Measurements from ENCODE around the gene SPRR4.
"Not testable (repeated sequence)": the region's sequence is repeated elsewhere in the genome, so short reads cannot be mapped to it uniquely, and the experiment has no call there.

Gene SPRR4

DNA sequence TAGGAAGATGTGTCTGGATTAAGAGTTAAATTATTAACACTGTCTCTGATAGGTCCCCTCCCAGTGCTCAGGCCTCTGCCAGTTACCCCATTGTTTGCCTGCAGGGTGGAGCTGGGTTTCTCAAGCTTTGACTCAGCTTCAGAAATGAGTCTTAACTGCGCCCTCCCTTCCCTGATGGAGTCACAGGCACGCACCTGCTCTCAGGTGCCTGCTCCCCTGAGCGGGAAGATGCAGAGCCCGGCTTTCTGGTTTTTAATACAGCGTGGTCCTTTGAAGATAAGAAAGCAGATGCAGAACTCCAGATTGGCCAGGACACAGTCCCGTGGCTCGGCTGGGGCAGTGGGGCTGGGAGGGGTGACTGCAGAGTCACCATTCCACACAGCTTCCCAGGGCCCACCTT lies 3.2 kb upstream of the SPRR4 start:
- DNase-seq: no peak

DNA sequence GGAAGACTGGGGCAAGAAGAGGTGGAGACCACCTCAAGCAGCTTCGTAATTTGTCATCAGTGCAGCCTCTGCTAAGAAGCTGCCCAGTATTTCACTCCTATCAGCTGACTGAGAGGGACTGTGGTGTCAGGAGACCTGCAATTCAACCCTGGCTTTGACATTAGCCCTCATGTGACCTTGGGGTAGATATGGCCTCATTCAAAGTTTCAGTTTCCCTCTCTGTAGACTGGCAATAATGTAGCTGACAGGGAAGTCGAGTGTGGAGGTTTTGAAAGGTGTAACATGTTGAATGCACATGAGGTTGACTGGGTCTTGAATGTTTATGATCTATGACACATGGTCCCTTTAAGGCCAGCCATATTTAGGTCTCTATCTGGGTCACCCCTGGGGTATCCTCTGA lies 2.2 kb upstream of the SPRR4 start:
- DNase-seq: peak in 1 of 2 donors; percentile 14

DNA sequence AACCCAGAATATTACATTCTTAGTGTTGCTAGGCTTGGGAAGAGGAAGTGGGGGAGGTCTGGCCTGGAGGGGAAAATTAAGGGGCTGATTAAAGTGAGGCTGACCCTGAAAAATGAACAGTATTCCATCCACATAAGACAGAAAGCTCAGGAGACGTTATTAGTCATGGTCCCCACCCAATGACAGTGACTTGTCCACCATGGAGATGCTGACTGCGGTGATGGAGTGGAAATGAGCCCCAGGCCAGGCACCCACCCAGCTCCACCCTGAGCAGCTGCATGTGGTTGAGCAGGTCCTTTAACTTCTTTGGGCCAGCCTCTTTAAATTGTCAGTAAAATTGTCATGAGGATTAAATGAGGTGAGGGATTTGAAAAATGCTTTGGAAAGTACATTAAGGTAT lies 1.4 kb upstream of the SPRR4 start:
- DNase-seq: no peak

DNA sequence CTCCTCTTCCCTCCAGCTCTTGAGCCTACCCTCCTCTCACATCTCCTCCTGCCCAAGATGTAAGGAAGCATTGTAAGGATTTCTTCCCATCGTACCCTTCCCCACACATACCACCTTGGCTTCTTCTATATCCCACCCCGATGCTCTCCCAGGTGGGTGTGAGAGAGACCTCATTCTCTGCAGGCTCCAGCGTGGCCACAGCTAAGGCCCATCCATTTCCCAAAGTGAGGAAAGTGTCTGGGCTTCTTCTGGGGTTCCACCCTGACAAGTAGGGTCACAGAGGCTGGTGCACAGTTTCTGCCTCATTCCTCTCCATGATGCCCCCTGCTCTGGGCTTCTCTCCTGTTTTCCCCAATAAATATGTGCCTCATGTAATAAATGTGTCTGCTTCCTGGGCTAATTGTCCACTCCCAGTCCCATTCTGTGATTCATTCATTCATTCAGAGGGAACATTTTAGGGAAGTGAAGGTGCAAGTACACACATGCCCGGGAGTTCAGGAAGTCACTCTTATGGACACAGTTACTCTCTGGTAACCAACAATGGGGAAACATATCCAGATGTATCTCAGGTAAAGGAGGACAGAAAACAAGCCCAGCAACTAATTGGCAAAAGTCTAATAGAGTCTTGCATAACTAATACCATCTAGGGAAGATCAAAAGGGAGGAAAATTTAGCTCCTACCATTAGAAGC lies 1.9 kb downstream of the SPRR4 start:
- no peak for DNase-seq

DNA sequence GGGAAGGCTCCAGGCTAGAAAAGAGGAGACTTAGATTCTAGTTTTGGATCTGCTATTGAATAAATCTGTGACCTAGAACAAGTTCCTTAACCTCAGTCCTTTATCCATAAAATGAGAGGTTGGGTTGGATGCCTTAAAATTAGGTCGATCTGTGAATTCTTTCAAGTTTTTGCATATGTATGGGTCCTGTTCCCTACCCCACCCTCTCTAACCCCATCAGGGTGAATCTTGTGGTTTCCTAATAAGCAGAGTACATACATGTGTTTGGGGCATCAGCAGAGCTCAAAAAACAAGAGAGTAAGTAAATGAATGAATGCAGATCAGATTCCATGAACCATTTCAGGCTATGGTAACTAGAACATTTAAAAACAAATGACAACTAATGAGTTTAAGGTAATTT lies 6.2 kb downstream of the SPRR4 start:
- DNase-seq: no peak

DNA sequence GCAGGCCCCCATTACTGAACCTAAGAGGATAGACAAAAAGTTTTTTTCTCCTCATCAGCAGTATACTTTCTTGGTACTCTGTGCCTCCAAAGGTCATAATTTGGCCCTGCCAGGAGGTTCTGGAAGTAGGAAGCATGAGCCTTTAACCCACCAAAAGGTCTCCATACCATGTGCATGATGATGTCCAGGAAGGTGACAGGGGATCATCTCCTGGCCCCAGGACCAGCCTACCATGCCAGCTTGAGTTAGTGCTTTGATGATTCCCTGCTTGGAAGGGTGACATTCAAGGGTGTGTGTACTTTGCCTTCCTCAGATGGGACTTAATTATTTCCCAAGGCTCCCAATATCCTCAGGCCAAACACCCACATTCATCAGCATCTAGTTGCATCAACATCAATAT lies 7.2 kb downstream of the SPRR4 start:
- DNase-seq: no peak

DNA sequence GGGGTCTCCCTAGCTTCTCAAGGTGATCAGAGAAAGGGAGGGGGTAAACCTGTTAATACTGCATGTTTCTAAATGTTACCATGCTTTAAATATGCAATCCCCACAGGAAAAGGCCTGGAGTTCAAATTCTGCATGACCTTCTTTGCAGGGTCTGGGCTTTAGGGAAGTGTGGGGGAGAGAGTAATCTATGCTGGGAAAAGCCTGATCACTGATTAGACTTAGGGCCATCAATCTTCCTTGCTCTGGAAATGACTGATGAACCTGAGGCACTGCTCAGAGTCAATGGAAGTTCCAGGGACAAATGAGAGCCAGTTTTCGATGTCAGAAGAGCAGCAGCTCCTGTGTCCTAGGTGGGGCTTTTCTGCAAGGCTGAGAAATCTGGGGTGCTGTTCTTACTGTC lies 10.2 kb downstream of the SPRR4 start:
- no peak for DNase-seq

DNA sequence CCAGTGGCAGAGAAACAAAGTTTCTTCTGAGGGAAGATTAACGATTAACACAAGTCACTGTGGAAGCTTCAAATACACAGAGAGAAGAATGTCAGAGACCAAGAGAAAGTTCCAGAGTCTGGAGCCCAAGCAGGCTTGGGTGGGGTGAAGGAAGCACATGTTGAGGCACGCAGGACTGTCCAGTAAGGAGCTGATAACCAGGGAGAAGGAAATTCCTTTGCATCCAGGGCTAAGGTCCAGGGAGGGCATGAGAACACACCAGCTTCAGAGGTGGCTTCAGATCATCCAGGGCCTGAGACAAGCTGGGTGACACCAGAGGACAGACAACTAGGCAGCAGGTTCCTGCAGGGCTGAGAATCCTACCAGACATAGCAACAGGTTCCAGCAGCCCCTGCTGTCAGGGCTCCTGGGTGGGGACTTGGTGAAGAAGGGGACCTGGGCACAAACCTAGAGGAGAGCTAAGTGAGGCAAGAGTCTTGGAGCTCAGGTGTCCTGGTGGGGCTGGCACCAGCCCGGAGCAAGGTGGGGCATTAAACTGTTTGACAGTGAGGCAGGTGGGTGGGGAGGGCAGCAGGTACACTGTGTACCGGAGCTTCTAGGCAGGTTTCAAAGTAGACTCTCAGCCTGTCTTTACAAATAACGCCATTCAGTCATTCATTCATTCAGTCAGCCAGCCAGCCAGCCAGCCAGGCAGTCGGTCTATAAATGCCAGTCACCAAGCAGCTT lies 10.9 kb downstream of the SPRR4 start:
- no peak for DNase-seq

DNA sequence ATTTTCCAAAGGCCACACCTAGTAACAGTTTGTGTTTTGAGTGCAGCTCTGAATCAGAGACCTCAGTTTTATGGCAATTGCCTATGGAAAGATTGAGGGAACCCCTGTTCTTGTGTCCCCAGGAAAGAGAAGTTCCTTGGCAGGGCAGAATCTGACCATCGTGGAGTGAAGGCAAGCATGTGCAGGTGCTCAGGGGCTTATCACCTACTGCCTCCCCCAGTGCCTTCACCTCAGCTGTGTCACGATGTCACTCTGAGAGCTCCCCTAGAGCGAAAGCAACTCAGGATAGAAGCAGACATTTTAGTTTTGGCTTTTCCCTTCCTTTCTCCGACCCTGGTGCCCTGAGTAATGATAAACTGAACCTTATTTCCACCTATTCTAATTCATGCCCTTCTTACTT lies 11.6 kb downstream of the SPRR4 start:
- no peak for DNase-seq

DNA sequence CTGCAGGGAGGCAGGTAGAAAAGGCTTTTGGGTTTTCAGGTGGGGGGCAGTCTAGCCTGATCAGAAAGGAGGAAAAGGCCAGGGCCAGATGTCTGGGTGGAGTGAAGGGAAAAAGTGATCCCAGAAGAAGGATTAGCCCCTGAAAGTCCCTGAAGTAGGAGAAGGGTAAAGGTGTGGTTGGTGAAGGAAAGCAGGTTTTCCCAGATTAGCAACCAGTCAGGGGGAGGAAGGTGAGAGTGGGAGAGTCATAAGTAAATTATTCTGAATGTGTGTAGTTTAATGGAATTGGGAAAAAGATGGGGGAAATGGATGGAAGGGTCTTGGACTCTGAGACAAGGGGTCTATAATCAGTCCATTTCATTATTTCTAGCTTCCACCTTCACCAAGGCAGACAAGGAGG lies 12.8 kb downstream of the SPRR4 start:
- DNase-seq: no peak

DNA sequence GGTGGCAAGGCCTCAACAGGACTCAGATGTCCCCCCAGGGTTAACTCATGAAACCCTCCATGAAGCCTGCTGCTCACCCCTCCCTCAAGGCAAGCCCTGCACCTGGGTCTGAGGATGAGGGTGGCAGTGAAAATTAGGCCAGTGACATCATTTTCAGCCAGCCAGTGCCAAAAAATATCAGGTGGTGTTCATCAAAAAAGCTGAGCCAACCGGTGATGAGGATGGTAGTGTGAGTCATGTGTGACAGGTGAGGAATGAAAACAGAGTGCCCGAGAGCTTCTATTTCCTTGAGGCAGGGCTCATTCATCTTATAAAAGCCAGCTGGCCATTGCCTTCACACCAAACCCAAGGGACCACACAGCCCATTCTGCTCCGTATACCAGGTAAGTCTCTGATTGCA lies 13.3 kb downstream of the SPRR4 start, which contains the start of gene SPRR1A:
Gene SPRR1A, plus strand, starts transcription at position 339 of the 400 bp plus-strand sequence. CDS start 1,150 bp downstream, outside the sequence.
- DNase-seq: no peak

DNA sequence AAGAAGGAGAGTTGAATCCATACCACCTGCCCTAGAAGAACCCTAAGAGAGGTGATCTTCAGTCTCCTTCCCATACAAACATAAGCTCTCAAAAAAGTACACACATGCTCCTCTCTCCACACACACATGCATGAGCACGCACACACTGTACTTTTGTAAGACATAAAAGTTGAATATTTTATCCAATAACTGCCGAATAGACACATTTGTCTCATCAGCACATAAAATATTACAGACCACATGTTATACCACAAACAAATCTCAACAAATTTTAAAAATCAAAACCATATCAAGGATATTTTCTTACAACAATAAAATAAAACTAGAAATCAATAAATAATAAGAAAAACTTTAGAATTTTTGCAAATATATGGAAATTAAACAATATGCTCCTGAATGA lies 16.1 kb downstream of the SPRR4 start:
- DNase-seq: no peak

DNA sequence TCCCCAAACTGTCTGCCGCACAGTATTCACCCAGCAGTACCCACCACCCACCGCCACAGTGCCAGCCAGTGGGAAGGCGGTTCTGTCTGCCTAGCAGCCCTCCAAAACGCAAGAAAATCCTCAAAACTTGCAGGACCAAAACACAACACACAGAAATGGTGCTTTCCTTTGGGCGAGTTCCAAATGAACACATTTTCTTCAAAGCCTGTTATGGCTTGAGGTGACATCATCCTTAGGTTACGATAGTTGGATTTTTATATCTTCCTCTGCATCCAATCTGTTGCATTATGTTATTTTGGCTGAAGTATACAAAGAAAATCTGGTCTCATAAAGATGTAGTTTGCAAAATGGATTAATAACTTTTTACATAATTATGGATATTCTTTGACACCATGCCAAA lies 22.7 kb downstream of the SPRR4 start:
- DNase-seq: no peak

DNA sequence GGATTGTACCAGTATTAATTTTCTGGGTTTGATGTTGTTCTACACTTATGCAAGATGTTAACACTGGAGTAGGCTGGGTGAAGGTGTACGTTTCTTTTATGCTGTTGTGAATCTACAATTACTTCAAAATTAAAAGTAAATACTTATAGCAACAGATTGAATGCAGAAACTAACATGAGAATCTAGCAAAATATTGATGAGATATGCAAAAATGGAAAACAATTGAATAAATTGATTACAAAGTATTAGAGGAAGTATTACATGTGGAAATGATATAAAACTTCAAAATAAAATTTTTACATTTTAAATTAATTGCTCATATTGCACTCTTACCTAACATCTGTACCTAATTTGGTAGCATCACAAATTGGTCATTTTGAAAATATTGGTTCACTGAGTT lies 25.4 kb downstream of the SPRR4 start:
- DNase-seq: no peak

DNA sequence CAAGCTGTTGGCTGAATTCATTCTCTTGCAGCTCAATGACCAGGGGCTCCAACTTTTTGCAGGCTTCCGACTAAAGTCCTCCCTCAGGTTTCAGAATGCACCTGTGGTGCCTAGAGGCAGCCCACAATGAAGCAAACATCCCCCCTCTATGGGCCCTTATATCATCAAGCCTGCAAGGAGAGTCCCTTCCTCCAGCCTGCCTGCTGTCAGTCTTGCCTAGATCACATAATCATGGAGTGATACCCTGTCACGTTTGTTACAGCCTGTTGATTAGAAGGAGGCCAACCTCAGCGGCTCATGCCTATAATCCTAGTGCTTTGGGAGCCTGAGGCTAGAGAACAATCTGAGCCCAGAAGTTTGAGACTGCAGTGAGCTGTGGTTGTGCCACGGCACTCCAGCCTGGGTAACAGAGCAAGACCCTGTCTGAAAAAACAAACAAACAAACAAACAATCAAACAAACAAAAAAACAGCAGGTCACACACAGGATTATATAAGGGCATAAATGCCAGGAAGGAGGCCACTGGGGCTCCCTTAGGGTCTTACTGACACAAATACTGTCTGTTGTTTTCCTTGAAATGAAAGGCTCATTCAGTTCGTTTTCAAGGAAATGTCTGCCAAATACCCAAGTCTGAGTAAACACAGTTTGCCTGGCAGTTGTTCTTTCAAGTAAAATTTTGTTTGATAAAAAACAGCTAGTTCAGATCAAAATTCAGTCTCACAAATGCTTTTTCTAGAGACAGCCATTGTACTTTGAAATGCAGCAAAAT lies 26.4 kb downstream of the SPRR4 start:
- no peak for DNase-seq

DNA sequence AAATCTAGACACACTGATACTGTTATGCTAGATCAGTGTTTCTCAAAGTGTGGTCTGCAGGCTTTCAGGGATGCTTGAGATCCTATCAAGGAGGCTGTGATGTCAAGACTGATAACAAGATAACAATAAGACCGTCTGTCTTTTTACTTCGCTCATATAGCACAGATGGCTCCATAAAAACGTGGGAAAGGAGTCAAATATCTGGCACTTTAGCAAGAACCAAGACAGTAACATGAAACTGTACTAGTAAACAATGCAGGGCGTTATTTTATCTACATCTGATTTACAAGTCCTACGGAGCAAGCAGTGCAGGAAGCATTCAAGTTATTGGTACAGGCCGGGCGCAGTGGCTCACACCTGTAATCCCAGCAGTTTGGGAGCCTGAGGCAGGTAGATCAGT lies 27.5 kb downstream of the SPRR4 start:
- DNase-seq: no peak

DNA sequence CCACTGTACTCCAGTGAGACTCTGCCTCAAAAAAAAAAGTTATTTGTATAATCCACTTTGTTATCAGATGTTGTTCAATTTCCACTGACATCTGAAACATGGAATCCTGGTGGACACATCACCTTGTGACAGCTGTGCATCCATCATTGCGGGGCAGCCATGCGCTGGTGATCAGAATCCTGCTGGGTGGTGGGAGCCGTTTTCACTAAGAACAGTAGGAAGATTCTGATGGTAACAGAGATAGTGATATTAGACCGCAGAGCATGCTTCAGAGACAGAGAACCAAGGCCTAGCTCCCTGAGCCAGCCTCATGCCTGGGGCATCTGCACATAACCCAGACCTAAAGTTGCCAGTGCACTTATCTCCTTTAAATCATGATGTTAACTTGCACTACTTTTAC lies 28.0 kb downstream of the SPRR4 start:
- DNase-seq: no peak

DNA sequence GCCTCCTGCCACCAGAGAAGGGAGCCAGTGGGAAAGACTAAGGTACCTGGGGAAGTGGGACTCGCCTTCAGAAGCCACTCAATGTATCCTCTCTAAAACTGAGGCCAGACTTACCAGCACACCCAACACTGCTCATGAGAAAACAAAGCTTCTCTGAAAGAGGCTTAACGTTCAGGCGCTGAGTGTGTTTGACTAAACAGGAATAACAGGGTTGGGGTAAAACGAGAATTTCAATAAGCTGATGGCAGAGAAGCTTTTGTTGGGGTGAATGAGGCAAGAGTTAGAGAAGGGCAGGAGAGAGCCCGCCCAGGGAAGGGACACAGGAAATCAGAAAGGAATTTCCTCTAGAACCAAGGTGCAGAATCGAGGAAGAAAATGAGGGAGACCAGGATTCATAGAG lies 29.4 kb downstream of the SPRR4 start:
- no peak for DNase-seq

DNA sequence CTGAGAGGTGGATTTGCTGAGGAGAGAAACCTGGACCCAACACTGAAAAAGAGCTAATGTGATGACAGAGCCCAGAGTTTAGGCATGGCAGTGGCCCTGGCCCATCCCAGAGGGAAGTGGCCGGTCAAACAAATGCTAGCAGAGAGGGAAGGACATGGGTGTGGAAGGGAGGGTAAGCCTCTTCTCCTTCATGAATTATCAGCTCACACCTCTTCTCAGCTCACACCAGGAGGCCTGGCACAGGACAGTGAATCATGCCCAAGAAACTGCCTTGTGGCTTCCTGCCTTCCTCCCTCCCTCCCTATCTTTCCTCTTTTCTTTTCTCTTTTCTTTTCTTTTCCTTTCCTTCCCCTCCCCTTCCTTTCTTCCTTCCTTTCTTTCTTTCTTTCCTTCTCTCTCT lies 29.8 kb downstream of the SPRR4 start:
- DNase-seq: no peak

DNA sequence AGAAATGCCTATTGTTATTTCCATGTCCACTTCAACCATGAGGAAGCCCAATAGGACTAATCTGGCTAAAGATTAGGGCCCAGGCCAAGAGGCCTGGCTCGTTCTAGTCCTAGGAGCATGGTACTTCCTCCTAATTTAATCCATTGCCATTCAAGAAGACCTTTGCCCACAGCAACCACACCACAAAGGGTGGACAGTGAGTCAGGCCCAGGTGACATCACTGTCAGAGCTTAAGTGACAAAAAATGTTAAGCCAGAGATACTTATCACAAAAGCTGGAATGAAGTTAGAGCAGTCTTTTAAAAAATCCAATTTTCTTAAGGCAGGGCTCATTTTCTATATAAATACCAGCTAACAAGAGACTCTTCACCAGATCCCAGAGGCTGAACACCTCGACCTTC lies 30.9 kb downstream of the SPRR4 start, which contains the start of gene SPRR3:
Gene SPRR3, plus strand, starts transcription at position 368 of the 400 bp plus-strand sequence. CDS start 1,272 bp downstream, outside the sequence.
- DNase-seq: no peak

DNA sequence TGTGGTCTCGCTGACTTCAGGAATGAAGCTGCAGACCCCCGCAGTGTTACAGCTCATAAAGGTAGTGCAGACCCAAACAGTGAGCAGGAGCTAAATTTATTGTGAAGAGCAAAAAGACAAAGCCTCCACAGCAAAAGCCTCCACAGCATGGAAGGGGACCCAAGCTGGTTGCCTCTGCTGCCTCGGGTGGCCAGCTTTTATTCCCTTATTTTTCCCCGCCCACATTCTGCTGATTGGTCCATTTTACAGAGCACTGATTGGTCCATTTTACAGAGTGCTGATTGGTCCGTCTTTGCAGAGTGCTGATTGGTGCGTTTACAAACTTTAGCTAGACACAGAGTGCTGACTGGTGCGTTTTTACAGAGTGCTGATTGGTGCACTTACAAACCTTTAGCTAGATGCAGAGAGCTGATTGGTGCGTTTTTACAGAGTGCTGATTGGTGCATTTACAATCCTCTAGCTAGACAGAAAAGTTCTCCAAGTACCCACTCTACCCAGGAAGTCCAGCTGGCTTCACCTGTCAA lies 40.8 kb downstream of the SPRR4 start:
- not testable (repeated sequence) for DNase-seq

DNA sequence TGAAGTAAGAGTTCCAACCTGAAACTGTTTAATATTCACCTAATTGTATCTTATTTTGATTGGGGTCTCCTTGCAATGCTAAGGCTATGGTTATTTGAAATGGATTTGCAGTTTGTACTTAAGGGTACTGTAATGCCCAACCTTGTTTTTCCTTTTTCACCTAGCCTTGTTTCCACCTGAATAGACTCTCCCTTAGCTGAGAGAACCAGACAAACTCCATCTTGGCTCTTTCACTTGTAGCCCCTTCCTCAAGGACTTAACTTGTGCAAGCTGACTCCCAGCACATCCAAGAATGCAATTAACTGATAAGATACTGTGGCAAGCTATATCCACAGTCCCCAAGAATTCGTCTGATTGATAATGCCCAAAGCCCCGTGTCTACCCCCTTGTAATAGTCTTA lies 51.4 kb downstream of the SPRR4 start:
- not testable (repeated sequence) for DNase-seq

All from inflammatory macrophage treated with lipopolysaccharide for 1 hour (primary cell).